WTC11 (cell line): ENCODE measurements around the gene CETP. TPM values are rescaled to one million over a fixed set of nuclear protein-coding genes. Genes with fewer than 3 reads are reported as not detected.

Experiments used
- ATAC-seq: fragments of 200-7000 bp; cut with Tn5 transposase; 2 replicates; pipeline ENCODE4 v1.10.0; 2021; ENCODE audit warnings: mild to moderate bottlenecking, moderate library complexity
- CTCF ChIA-PET: fragments of 300-600 bp; sonication (Branson Sonifier 250); formaldehyde crosslinking; loops from one replicate; lab custom pipeline; 2021; ENCODE audit warnings: antibody characterized with exemption; lab: Charles Lee
- POLR2A ChIA-PET: fragments of 350-600 bp; sonication (Branson Sonifier 250); formaldehyde crosslinking; loops from one replicate; lab custom pipeline; 2021; ENCODE audit warnings: antibody characterized with exemption; lab: Charles Lee
- DNase-seq: peaks from one replicate; pipeline ENCODE4 v3.0.0; 2021; ENCODE audit warnings: low spot score
- H3K27ac Mint-ChIP-seq: 2 replicates; pipeline ENCODE4 v1.8.0; 2021; ENCODE audit warnings: mixed read lengths
- H3K27me3 Mint-ChIP-seq: 2 replicates; pipeline ENCODE4 v1.8.0; 2021; ENCODE audit warnings: low read depth, mild to moderate bottlenecking, moderate library complexity, mixed read lengths
- H3K36me3 Mint-ChIP-seq: 2 replicates; pipeline ENCODE4 v1.8.0; 2021; ENCODE audit warnings: mixed read lengths
- H3K4me1 Mint-ChIP-seq: 2 replicates; pipeline ENCODE4 v1.8.0; 2022; ENCODE audit warnings: mixed read lengths
- H3K4me3 Mint-ChIP-seq: 2 replicates; pipeline ENCODE4 v1.8.0; 2021; ENCODE audit warnings: mild to moderate bottlenecking, moderate library complexity, mixed read lengths
- H3K9me3 Mint-ChIP-seq: 2 replicates; pipeline ENCODE4 v1.8.0; 2021; ENCODE audit warnings: mixed read lengths
- AR ChIP-seq: fragments of 250-450 bp; sonication (Bioruptor Pico); IDR thresholded peaks from 2 replicates; pipeline ENCODE4 v1.9.0; 2021; ENCODE audit warnings: mild to moderate bottlenecking
- ATF2 ChIP-seq: sonication (generic); formaldehyde crosslinking; IDR thresholded peaks from 2 replicates; pipeline ENCODE4 v1.8.1; 2022; ENCODE audit warnings: low read depth, missing genetic modification reagents, borderline replicate concordance
- CBFB ChIP-seq: sonication (generic); formaldehyde crosslinking; IDR thresholded peaks from 2 replicates; pipeline ENCODE4 v1.8.1; 2022; ENCODE audit warnings: mild to moderate bottlenecking, low read depth, missing genetic modification reagents
- CREB1 ChIP-seq: sonication (generic); formaldehyde crosslinking; IDR thresholded peaks from 2 replicates; pipeline ENCODE4 v1.8.0; 2023; ENCODE audit warnings: mild to moderate bottlenecking, missing genetic modification reagents
- E2F1 ChIP-seq: sonication (generic); formaldehyde crosslinking; IDR thresholded peaks from 2 replicates; pipeline ENCODE4 v1.8.0; 2022; ENCODE audit warnings: mild to moderate bottlenecking, missing genetic modification reagents
- ELF4 ChIP-seq: sonication (generic); formaldehyde crosslinking; IDR thresholded peaks from 2 replicates; pipeline ENCODE4 v1.8.1; 2022; ENCODE audit warnings: low read depth, mild to moderate bottlenecking, moderate library complexity, missing genetic modification reagents
- FOXP4 ChIP-seq: sonication (generic); formaldehyde crosslinking; IDR thresholded peaks from 2 replicates; pipeline ENCODE4 v1.8.0; 2022; ENCODE audit warnings: mild to moderate bottlenecking, missing genetic modification reagents
- HMGA2 ChIP-seq: fragments of 250-450 bp; sonication (Bioruptor Pico); IDR thresholded peaks from 2 replicates; pipeline ENCODE4 v1.4.0; 2021; ENCODE audit warnings: mild to moderate bottlenecking, moderate library complexity
- MYBL2 ChIP-seq: sonication (generic); formaldehyde crosslinking; IDR thresholded peaks from 2 replicates; pipeline ENCODE4 v1.8.1; 2023; ENCODE audit warnings: mild to moderate bottlenecking, moderate library complexity, missing genetic modification reagents
- PRRX2 ChIP-seq: fragments of 250-450 bp; sonication (Bioruptor Pico); IDR thresholded peaks from 2 replicates; pipeline ENCODE4 v1.8.0; 2021; ENCODE audit warnings: mild to moderate bottlenecking
- USF1 ChIP-seq: sonication (generic); formaldehyde crosslinking; IDR thresholded peaks from 2 replicates; pipeline ENCODE4 v1.8.0; 2022; ENCODE audit warnings: mild to moderate bottlenecking, missing genetic modification reagents
- ZNF219 ChIP-seq: sonication (generic); formaldehyde crosslinking; IDR thresholded peaks from 2 replicates; pipeline ENCODE4 v1.8.0; 2023; ENCODE audit warnings: missing genetic modification reagents, mild to moderate bottlenecking, borderline replicate concordance
- ZNF281 ChIP-seq: sonication (generic); formaldehyde crosslinking; IDR thresholded peaks from 2 replicates; pipeline ENCODE4 v1.8.0; 2023; ENCODE audit warnings: mild to moderate bottlenecking, missing genetic modification reagents
- ZNF396 ChIP-seq: fragments of 250-450 bp; sonication (Bioruptor Pico); IDR thresholded peaks from 2 replicates; pipeline ENCODE4 v1.8.0; 2021; ENCODE audit warnings: mild to moderate bottlenecking, moderate library complexity, borderline replicate concordance
- ZNF532 ChIP-seq: fragments of 250-450 bp; sonication (Bioruptor Pico); IDR thresholded peaks from 2 replicates; pipeline ENCODE4 v1.9.0; 2021; ENCODE audit warnings: mild to moderate bottlenecking, borderline replicate concordance
- ZNF671 ChIP-seq: fragments of 250-450 bp; sonication (Bioruptor Pico); IDR thresholded peaks from 2 replicates; pipeline ENCODE4 v1.8.0; 2021; ENCODE audit warnings: mild to moderate bottlenecking
- total RNA-seq: library from RNA; stranded (reverse); gene quantifications from 3 replicates; pipeline ENCODE4 v1.2.3, GENCODE V29; 2021

The CETP gene
- total RNA-seq, 1 experiment from 2014 or later: not detected

- TF ChIP-seq AR (CRISPR knock-in tag) (no peak), FOXP4 (CRISPR knock-in tag) (no peak), E2F1 (CRISPR knock-in tag) (no peak), PRRX2 (no peak), USF1 (CRISPR knock-in tag) (no peak), ZNF671 (CRISPR knock-in tag) (no peak), HMGA2 (CRISPR knock-in tag) (no peak), ZNF219 (CRISPR knock-in tag) (no peak)
- TF ChIP-seq, all 79 proteins: peak for 0
These were observed 32.1 kb upstream of the CETP start (continued) for GRCh38 chr16:56929639-56930038.

GRCh38 chr16:56930486-56931270 lies 31.1 kb upstream of the CETP start:
- Mint-ChIP-seq H3K4me1 (peaks cover 26% of the 10 kb centered on the region), H3K27ac (peak overlapping the region; percentile 92; the same call in 1 of the 2 replicates), H3K9me3 (no peaks in the 10 kb centered on the region; the same call in 1 of the 2 replicates), H3K4me3 (peak overlapping the region; percentile 62), H3K36me3 (peaks cover 8% of the 10 kb centered on the region), H3K27me3 (no peaks in the 10 kb centered on the region)
- POLR2A ChIA-PET: interaction anchor here (0.6 to 1.2 kb wide), 6 partner anchors 20 to 334 kb away, joined by 3 to 4 read pairs (median 4); no protein-coding TSS in a partner anchor
- ATAC-seq (no peak), DNase-seq (peak; percentile 39)
- TF ChIP-seq CBFB (no peak), ATF2 (no peak), HMGA2 (CRISPR knock-in tag) (no peak), ELF4 (CRISPR knock-in tag) (no peak), MYBL2 (CRISPR knock-in tag) (no peak), ZNF396 (CRISPR knock-in tag) (no peak), CREB1 (CRISPR knock-in tag) (no peak), ZNF532 (no peak), ZNF281 (CRISPR knock-in tag) (no peak)
- CTCF ChIA-PET: interaction anchor here (0.7 to 2.4 kb wide), 6 partner anchors 34 to 284 kb away, joined by 3 to 10 read pairs (median 4); no protein-coding TSS in a partner anchor
